Neural progenitor cell (in vitro differentiated cells): ENCODE results near the gene OR2AE1.

Experiments used
- CTCF ChIP-seq: fragments of 200-600 bp; sonication (generic); IDR thresholded peaks from 2 replicates; pipeline ENCODE4 v1.5.1; 2017; ENCODE audit warnings: antibody characterized with exemption, mild to moderate bottlenecking
- EZH2 ChIP-seq: fragments of 200-600 bp; sonication (generic); IDR thresholded peaks from 2 replicates; pipeline ENCODE4 v1.6.1; 2017; ENCODE audit warnings: antibody characterized with exemption, mild to moderate bottlenecking, moderate library complexity
- EZH2phosphoT487 ChIP-seq: fragments of 200-600 bp; sonication (generic); IDR thresholded peaks from 2 replicates; pipeline ENCODE4 v1.6.1; 2017; ENCODE audit warnings: antibody characterized with exemption

- TF ChIP-seq CTCF (no peak), EZH2phosphoT487 (no peak), EZH2 (no peak)
These were observed 37.4 kb downstream of the OR2AE1 start for GRCh38 chr7:99839287-99840021.
